SK-N-MC (cell line): ENCODE measurements around the gene AKT3.

Source experiments
- EZH2 ChIP-seq: fragments of 200-600 bp; sonication (generic); IDR thresholded peaks from one replicate; pipeline ENCODE4 v1.6.1; 2017; ENCODE audit warnings: antibody characterized with exemption
- POLR2AphosphoS5 ChIP-seq: IDR thresholded peaks from 2 replicates; pipeline ENCODE4 v1.6.1; 2012; ENCODE audit warnings: mild to moderate bottlenecking, low read depth, low read length, borderline replicate concordance

GRCh38 chr1:243496806-243497205 is 353.2 kb downstream of the AKT3 start:
- no peak for TF ChIP-seq EZH2
- no peak for TF ChIP-seq POLR2AphosphoS5
